Osteoblast (primary cell): ENCODE measurements around the gene RAMP1. TPM values are rescaled to one million over a fixed set of nuclear protein-coding genes. Genes with fewer than 3 reads are reported as not detected.

ENCODE experiments used
- DNase-seq: peaks from one replicate; pipeline ENCODE4 v3.0.0; 2011; ENCODE audit warnings: low spot score, mixed read lengths; ENCODE audit not compliant: insufficient read length; ENCODE audit errors: missing footprints
- H2AFZ ChIP-seq: 2 replicates; pipeline ENCODE4 v1.6.0; 2011; ENCODE audit warnings: mild to moderate bottlenecking, low read length
- H3K27ac ChIP-seq: 2 replicates; pipeline ENCODE4 v1.5.1; 2011; ENCODE audit warnings: mild to moderate bottlenecking, low read depth, low read length, moderate library complexity
- H3K27me3 ChIP-seq: 2 replicates; pipeline ENCODE4 v1.6.0; 2012; ENCODE audit warnings: mild to moderate bottlenecking, control low read depth, inconsistent platforms, low read length, moderate library complexity; ENCODE audit not compliant: insufficient read depth
- H3K36me3 ChIP-seq: 2 replicates; pipeline ENCODE4 v1.5.1; 2011; ENCODE audit warnings: mild to moderate bottlenecking, low read length, control low read depth, moderate library complexity; ENCODE audit not compliant: insufficient read depth
- H3K4me1 ChIP-seq: 2 replicates; pipeline ENCODE4 v1.5.1; 2011; ENCODE audit warnings: mild to moderate bottlenecking, low read length, control low read depth, moderate library complexity; ENCODE audit not compliant: insufficient read depth
- H3K4me2 ChIP-seq: 2 replicates; pipeline ENCODE4 v1.6.0; 2011; ENCODE audit warnings: mild to moderate bottlenecking, low read length; ENCODE audit not compliant: insufficient read depth
- H3K4me3 ChIP-seq: fragments of 200-600 bp; sonication (generic); 3 replicates; pipeline ENCODE4 v1.5.1; 2012; ENCODE audit warnings: mild to moderate bottlenecking, low read length, inconsistent platforms; ENCODE audit not compliant: insufficient read depth
- H3K79me2 ChIP-seq: 2 replicates; pipeline ENCODE4 v1.6.0; 2012; ENCODE audit warnings: mild to moderate bottlenecking, low read length, control low read depth, inconsistent platforms; ENCODE audit not compliant: insufficient read depth
- H3K9me3 ChIP-seq: 2 replicates; pipeline ENCODE4 v1.5.1; 2011; ENCODE audit warnings: low read depth, low read length, control low read depth
- H4K20me1 ChIP-seq: 2 replicates; pipeline ENCODE4 v1.6.0; 2012; ENCODE audit warnings: mild to moderate bottlenecking, low read length, control low read depth; ENCODE audit not compliant: insufficient read depth
- CTCF ChIP-seq: IDR thresholded peaks from 2 replicates; pipeline ENCODE4 v1.5.1; 2011; ENCODE audit warnings: mild to moderate bottlenecking, low read depth, low read length, moderate library complexity; ENCODE audit errors: extremely low read depth
- total RNA-seq: library from RNA; depleted of rRNA; stranded (reverse); fragments of >200 nt; gene quantifications from 2 replicates; pipeline ENCODE4 v1.2.3, GENCODE V29; 2012

Gene RAMP1
- total RNA-seq, 1 donor: 1.8 TPM

- Histone ChIP-seq H3K9me3 (no peaks in the 10 kb centered on the region), H3K4me2 (no peak overlapping the region), H3K4me3 (no peak overlapping the region), H3K27me3 (no peaks in the 10 kb centered on the region), H2AFZ (no peak overlapping the region), H3K36me3 (no peaks in the 10 kb centered on the region), H3K4me1 (peaks cover 25% of the 10 kb centered on the region), H4K20me1 (no peaks in the 10 kb centered on the region), H3K27ac (no peak overlapping the region), H3K79me2 (no peaks in the 10 kb centered on the region)
- TF ChIP-seq CTCF: no peak
- no peak for DNase-seq
Observed at GRCh38 chr2:237878321-237879057, 19.1 kb downstream of the RAMP1 start.

GRCh38 chr2:237879058-237879430 is 19.6 kb downstream of the RAMP1 start:
- Histone ChIP-seq H2AFZ (no peak overlapping the region), H4K20me1 (no peaks in the 10 kb centered on the region), H3K4me2 (no peak overlapping the region), H3K27ac (no peak overlapping the region), H3K9me3 (no peaks in the 10 kb centered on the region), H3K4me3 (no peak overlapping the region), H3K27me3 (no peaks in the 10 kb centered on the region), H3K79me2 (no peaks in the 10 kb centered on the region), H3K36me3 (no peaks in the 10 kb centered on the region), H3K4me1 (peaks cover 20% of the 10 kb centered on the region)
- no peak for DNase-seq
- no peak for TF ChIP-seq CTCF

GRCh38 chr2:237879991-237880560 is 20.7 kb downstream of the RAMP1 start:
- Histone ChIP-seq H2AFZ (no peak overlapping the region), H3K27ac (no peak overlapping the region), H3K9me3 (no peaks in the 10 kb centered on the region), H3K36me3 (no peaks in the 10 kb centered on the region), H3K4me2 (no peak overlapping the region), H4K20me1 (no peaks in the 10 kb centered on the region), H3K4me3 (no peak overlapping the region), H3K79me2 (no peaks in the 10 kb centered on the region), H3K27me3 (no peaks in the 10 kb centered on the region), H3K4me1 (peaks cover 9% of the 10 kb centered on the region)
- DNase-seq: no peak
- TF ChIP-seq CTCF: no peak
